ENCODE measurements around the gene AHSA1. TPM values are rescaled to one million over a fixed set of nuclear protein-coding genes. Genes with fewer than 3 reads are reported as not detected.

The AHSA1 gene
- polyA plus RNA-seq, 6 donors from 2014 or later, result 81.8 to 127 (median 104) TPM

- H3K4me3 Mint-ChIP-seq, result no peak overlapping the region
- ATAC-seq (ENCODE audit: low read depth in 2 of 2) (no peak), DNase-seq (no peak)
- peaks cover 6 to 13% of the 10 kb centered on the region in 2 donors for H3K36me3 Mint-ChIP-seq
- peaks cover 6 to 16% (median 11%) of the 10 kb centered on the region in 3 donors for H3K4me1 Mint-ChIP-seq
- H3K9me3 Mint-ChIP-seq, result peaks cover 0 to 8% (median 5%) of the 10 kb centered on the region in 7 donors
- H3K27ac Mint-ChIP-seq, result no peak overlapping the region
- peaks cover 0 to 18% (median 10%) of the 10 kb centered on the region in 3 donors for H3K27me3 Mint-ChIP-seq
Observed at GRCh38 chr14:77503138-77503537, 45.2 kb downstream of the AHSA1 start.

- Mint-ChIP-seq H3K27ac (no peak overlapping the region), H3K4me1 (peaks cover under 1 to 6% (median 5%) of the 10 kb centered on the region in 3 donors), H3K36me3 (peaks cover 6 to 22% of the 10 kb centered on the region in 2 donors), H3K4me3 (no peak overlapping the region), H3K27me3 (peaks cover 0 to 6% (median 2%) of the 10 kb centered on the region in 3 donors), H3K9me3 (peaks cover 0 to 8% (median 5%) of the 10 kb centered on the region in 7 donors)
- DNase-seq (no peak), ATAC-seq (ENCODE audit: low read depth in 2 of 2) (no peak)
Observed at GRCh38 chr14:77505031-77505430, 47.1 kb downstream of the AHSA1 start.

GRCh38 chr14:77507762-77508161 is 49.9 kb downstream of the AHSA1 start:
- Mint-ChIP-seq H3K4me3 (no peak overlapping the region), H3K9me3 (peaks cover 0 to 8% (median 5%) of the 10 kb centered on the region in 7 donors), H3K36me3 (peaks cover 22 to 41% of the 10 kb centered on the region in 2 donors)

GRCh38 chr14:77508249-77508648 is 50.4 kb downstream of the AHSA1 start:
- Mint-ChIP-seq H3K4me3 (no peak overlapping the region), H3K27me3 (no peaks in the 10 kb centered on the region), H3K27ac (no peak overlapping the region), H3K36me3 (peaks cover 18 to 38% of the 10 kb centered on the region in 2 donors), H3K9me3 (peaks cover 0 to 5% (median 2%) of the 10 kb centered on the region in 7 donors), H3K4me1 (no peaks in the 10 kb centered on the region)
- ATAC-seq (ENCODE audit: low read depth in 2 of 2) (no peak), DNase-seq (no peak)

More at GRCh38 chr14:77507762-77508161, 49.9 kb downstream of the AHSA1 start:
- Mint-ChIP-seq H3K27me3 (no peaks in the 10 kb centered on the region), H3K27ac (no peak overlapping the region), H3K4me1 (no peaks in the 10 kb centered on the region)
- ATAC-seq (ENCODE audit: low read depth in 2 of 2), result no peak
- no peak for DNase-seq

- Mint-ChIP-seq H3K4me3 (no peak overlapping the region), H3K36me3 (peaks cover 16 to 37% of the 10 kb centered on the region in 2 donors), H3K27me3 (no peaks in the 10 kb centered on the region), H3K27ac (no peak overlapping the region), H3K9me3 (peaks cover 0 to 3% (median 0%) of the 10 kb centered on the region in 7 donors), H3K4me1 (no peaks in the 10 kb centered on the region)
- DNase-seq (no peak), ATAC-seq (ENCODE audit: low read depth in 2 of 2) (no peak)
Observed at GRCh38 chr14:77508876-77509275, 51.0 kb downstream of the AHSA1 start.

- Mint-ChIP-seq H3K27ac (no peak overlapping the region), H3K9me3 (peaks cover 0 to 2% (median 0%) of the 10 kb centered on the region in 7 donors), H3K27me3 (no peaks in the 10 kb centered on the region), H3K4me1 (no peaks in the 10 kb centered on the region), H3K36me3 (peaks cover 16 to 41% of the 10 kb centered on the region in 2 donors), H3K4me3 (no peak overlapping the region)
- DNase-seq (no peak), ATAC-seq (ENCODE audit: low read depth in 2 of 2) (no peak)
Observed at GRCh38 chr14:77509366-77509765, 51.5 kb downstream of the AHSA1 start.

- H3K27ac Mint-ChIP-seq, result peak overlapping the region in 1 of 6 donors; percentile 6
- no peaks in the 10 kb centered on the region for H3K9me3 Mint-ChIP-seq
- no peak overlapping the region for H3K4me3 Mint-ChIP-seq
- peaks cover 22 to 46% of the 10 kb centered on the region in 2 donors for H3K36me3 Mint-ChIP-seq
- no peaks in the 10 kb centered on the region for H3K27me3 Mint-ChIP-seq
- DNase-seq (no peak), ATAC-seq (ENCODE audit: low read depth in 2 of 2) (no peak)
- no peaks in the 10 kb centered on the region for H3K4me1 Mint-ChIP-seq
Observed at GRCh38 chr14:77511486-77512162, 53.7 kb downstream of the AHSA1 start.

- DNase-seq (no peak), ATAC-seq (ENCODE audit: low read depth in 2 of 2) (no peak)
- H3K9me3 Mint-ChIP-seq, result no peaks in the 10 kb centered on the region
- H3K4me1 Mint-ChIP-seq, result peaks cover 0 to 6% (median 6%) of the 10 kb centered on the region in 3 donors
- H3K27ac Mint-ChIP-seq, result no peak overlapping the region
- no peaks in the 10 kb centered on the region for H3K27me3 Mint-ChIP-seq
- peaks cover 51 to 56% of the 10 kb centered on the region in 2 donors for H3K36me3 Mint-ChIP-seq
- H3K4me3 Mint-ChIP-seq, result no peak overlapping the region
Observed at GRCh38 chr14:77516126-77516525, 58.2 kb downstream of the AHSA1 start.

Other genes starting within 250 kb of the AHSA1 start
- gene NGB, start 186.9 kb upstream of the AHSA1 start, polyA plus RNA-seq (ENCODE audit: low read depth in 6 of 6), result not detected
- gene POMT2, start 137.2 kb upstream of the AHSA1 start, polyA plus RNA-seq (ENCODE audit: low read depth in 6 of 6), result 1 to 10 TPM in 5 of 6 donors, under 1 TPM in 1; 0.94 to 4.1 (median 3.0) TPM
- gene GSTZ1, start 137.1 kb upstream of the AHSA1 start, polyA plus RNA-seq (ENCODE audit: low read depth in 6 of 6), result 10 to 100 TPM; 11.4 to 30.9 (median 17.9) TPM
- 10 to 100 TPM in 5 of 6 donors, 1 to 10 TPM in 1; 2.3 to 25.0 (median 21.6) TPM for gene TMED8, start 81.0 kb upstream of the AHSA1 start, polyA plus RNA-seq (ENCODE audit: low read depth in 6 of 6)
- under 1 TPM in 2 of 6 donors, not detected in 4; 0.12 to 0.22 TPM for gene SAMD15, start 80.7 kb upstream of the AHSA1 start, polyA plus RNA-seq (ENCODE audit: low read depth in 6 of 6)
- gene NOXRED1, start 34.6 kb upstream of the AHSA1 start, polyA plus RNA-seq (ENCODE audit: low read depth in 6 of 6), result under 1 TPM in 1 of 6 donors, not detected in 5; 0.23 TPM
- 10 to 100 TPM in 2 of 6 donors, 1 to 10 TPM in 4; 8.6 to 13.9 (median 9.7) TPM for gene VIPAS39, start 492 bp upstream of the AHSA1 start, polyA plus RNA-seq (ENCODE audit: low read depth in 6 of 6)
- under 1 TPM in 1 of 6 donors, not detected in 5; 0.57 TPM for gene ISM2, start 40.7 kb downstream of the AHSA1 start, polyA plus RNA-seq (ENCODE audit: low read depth in 6 of 6)
- 10 to 100 TPM in 5 of 6 donors, 1 to 10 TPM in 1; 2.1 to 37.2 (median 32.8) TPM for gene SPTLC2, start 158.5 kb downstream of the AHSA1 start, polyA plus RNA-seq (ENCODE audit: low read depth in 6 of 6)
- 10 to 100 TPM in 3 of 6 donors, 1 to 10 TPM in 3; 5.9 to 11.4 (median 9.5) TPM for gene ALKBH1, start 249.9 kb downstream of the AHSA1 start, polyA plus RNA-seq (ENCODE audit: low read depth in 6 of 6)